M059J (cell line): Measurements from ENCODE around the gene UBE2K. TPM values are rescaled to one million over a fixed set of nuclear protein-coding genes. Genes with fewer than 3 reads are reported as not detected.
"Not testable (repeated sequence)": the region's sequence is repeated elsewhere in the genome, so short reads cannot be mapped to it uniquely, and the experiment has no call there.

Experiments
- DNase-seq: peaks from one replicate; pipeline ENCODE4 v3.0.0-alpha.2; 2012; ENCODE audit warnings: low read depth
- total RNA-seq: library from RNA; depleted of rRNA; stranded (reverse); fragments of >200 nt; shearing (Covaris generic); gene quantifications from 2 replicates; pipeline ENCODE4 v1.2.3, GENCODE V29; 2014; rRNA removed

Gene UBE2K
- total RNA-seq, 1 experiment from 2014 or later = 28.1 TPM

DNA sequence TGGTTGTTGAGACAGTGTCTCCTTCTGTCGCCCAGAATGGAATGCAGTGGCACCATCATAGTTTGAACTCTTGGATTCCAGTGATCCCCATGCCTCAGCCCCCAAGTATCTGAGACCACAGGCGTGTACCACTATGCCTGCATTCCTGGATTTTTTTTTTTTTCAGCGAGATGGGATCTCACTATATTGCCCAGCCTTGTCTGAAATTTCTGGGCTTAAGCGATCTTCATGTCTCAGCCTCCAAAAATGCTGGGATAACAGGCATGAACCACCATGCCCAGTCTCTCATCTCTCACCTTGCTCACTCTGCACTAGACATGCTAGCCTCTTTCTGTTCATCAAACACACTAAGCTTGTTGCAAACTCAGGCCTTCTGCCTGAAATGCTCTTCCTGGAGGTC lies 104.1 kb downstream of the UBE2K start:
- no peak for DNase-seq

- peak; percentile 15 for DNase-seq
Observed at GRCh38 chr4:39808231-39808749, 110.4 kb downstream of the UBE2K start.

DNA sequence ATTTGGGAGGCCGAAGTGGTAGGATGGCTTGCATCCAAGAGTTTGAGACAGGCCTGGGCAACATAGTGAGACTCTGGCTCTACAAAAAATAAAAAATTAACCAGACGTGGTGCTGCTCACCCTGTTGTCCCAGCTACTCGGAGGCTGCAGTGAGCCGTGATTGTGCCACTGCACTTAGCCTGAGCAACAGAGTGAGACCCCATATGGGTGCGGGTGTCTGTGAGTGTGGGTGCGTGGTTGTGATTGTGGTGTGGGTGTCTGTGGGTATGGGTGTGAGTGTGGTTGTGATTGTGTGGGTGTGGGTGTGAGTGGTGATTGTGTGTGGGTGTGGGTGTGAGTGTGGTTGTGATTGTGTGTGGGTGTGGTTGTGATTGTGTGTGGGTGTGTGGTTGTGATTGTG lies 114.6 kb downstream of the UBE2K start:
- no peak for DNase-seq

- DNase-seq = not testable (repeated sequence)
Observed at GRCh38 chr4:39813033-39813432, 115.1 kb downstream of the UBE2K start.

DNA sequence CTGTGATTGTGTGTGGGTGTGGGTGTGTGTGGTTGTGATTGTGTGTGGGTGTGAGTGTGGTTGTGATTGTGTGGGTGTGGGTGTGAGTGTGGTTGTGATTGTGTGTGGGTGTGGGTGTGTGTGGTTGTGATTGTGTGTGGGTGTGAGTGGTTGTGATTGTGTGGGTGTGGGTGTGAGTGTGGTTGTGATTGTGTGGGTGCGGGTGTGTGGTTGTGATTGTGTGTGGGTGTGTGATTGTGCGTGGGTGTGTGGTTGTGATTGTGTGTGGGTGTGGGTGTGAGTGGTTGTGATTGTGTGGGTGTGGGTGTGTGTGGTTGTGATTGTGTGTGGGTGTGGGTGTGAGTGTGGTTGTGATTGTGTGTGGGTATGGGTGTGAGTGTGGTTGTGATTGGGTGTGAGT lies 115.8 kb downstream of the UBE2K start:
- not testable (repeated sequence) for DNase-seq

GRCh38 chr4:39814403-39815185 lies 116.7 kb downstream of the UBE2K start:
- DNase-seq = peak; percentile 19

GRCh38 chr4:39818646-39819045 lies 120.7 kb downstream of the UBE2K start:
- DNase-seq = no peak

GRCh38 chr4:39820186-39820585 lies 122.2 kb downstream of the UBE2K start:
- DNase-seq = no peak

DNA sequence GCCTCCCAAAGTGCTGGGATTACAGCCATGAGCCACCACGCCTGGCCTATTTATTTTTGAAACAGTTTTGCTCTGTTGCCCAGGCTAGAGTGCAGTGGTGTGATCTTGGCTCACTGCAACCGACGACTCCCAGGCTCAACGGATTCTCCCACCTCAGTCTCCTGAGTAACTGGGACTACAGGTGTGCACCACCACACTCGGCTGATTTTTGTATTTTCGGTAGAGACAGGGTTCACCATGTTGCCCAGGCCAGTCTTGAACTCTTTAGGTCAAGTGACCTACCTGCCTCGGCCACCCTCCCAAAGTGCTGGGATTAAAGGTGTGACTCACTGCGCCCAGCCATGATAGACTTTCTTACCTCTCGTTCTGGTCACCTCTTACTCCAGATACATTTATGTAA lies 124.0 kb downstream of the UBE2K start:
- no peak for DNase-seq

DNA sequence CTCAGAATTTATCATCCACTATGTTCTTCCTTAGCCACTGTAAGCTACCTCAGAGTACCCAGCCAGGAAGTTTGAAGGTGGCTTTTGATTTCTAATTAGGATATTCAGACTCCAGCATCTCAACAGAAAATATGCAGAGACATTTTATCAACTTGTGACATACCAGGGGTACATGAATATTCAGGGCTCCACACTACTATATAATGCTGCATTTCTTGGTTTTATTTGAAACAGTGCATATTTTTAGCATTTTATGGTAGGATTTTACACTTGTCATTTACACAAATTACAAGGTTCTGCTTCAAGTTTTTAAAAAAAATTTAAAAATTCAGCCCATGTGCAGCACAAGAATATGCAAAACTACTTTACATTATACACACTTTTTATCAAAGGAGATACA lies 124.7 kb downstream of the UBE2K start:
- no peak for DNase-seq

DNA sequence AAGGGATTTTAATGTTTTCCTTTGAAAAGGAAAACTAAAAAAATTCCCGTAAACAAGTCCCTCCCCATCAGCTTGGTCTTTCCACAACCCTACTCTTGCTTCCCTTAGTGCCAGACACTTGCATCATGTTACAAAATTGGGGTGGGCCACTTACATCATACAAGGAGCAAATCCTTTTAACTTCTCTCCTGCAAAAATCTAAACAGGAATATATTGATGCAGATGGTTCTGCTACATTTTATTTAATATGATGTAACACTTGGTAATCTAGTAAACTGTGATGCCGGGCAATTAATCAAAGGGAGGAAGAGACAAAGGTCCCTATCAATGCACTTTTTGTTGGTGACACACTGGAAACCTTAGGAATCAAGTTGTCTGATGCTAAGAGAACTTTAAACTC lies 125.3 kb downstream of the UBE2K start:
- no peak for DNase-seq

- no peak for DNase-seq
Observed at GRCh38 chr4:39825090-39825489, 127.2 kb downstream of the UBE2K start.

DNA sequence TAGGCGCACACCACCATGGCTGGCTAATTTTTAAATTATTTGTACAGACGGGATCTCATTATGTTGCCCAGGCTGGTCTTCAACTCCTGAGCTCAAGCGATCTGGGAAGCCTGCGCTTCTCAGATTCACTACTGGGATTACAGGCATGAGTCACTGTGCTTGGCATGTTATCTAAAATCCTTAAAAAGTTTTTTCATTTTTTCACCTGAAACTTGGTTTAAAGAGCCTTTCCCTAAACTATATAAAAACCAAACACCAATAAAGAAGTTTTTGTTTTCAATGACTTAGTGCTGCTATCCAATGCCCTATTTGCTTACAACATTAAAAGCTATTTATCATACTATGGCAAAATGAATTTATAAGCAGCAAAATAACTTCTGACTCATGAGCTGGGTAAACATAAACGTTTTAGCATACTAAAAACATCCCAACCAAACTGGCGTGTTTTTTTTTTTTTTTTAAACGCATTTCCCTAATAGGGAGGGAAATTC lies 127.8 kb downstream of the UBE2K start:
- peak; percentile 69 for DNase-seq

Other genes with a start within 250 kb of the UBE2K start
- gene RPL9, start 239.2 kb upstream of the UBE2K start, total RNA-seq = 1,320 and 3,545 TPM in 2 replicates
- gene LIAS, start 239.1 kb upstream of the UBE2K start, total RNA-seq = 6.7 and 10.4 TPM in 2 replicates
- gene UGDH, start 170.7 kb upstream of the UBE2K start, total RNA-seq = 61.2 and 83.3 TPM in 2 replicates
- gene SMIM14, start 59.3 kb upstream of the UBE2K start, total RNA-seq = 17.1 and 38.5 TPM in 2 replicates